IPS DF 4.7 (cell line): ENCODE results near the gene SACS.
"Not testable (repeated sequence)": the region's sequence is repeated elsewhere in the genome, so short reads cannot be mapped to it uniquely, and the experiment has no call there.

Experiments
- DNase-seq: peaks from one replicate; pipeline ENCODE4 v3.0.0-alpha.2; 2013; ENCODE audit warnings: low spot score; ENCODE audit errors: extremely low read depth

SACS gene

GRCh38 chr13:23357349-23357748 is 76.2 kb downstream of the SACS start:
- DNase-seq = no peak

GRCh38 chr13:23356368-23356767 is 77.1 kb downstream of the SACS start:
- no peak for DNase-seq

GRCh38 chr13:23354520-23354919 is 79.0 kb downstream of the SACS start:
- no peak for DNase-seq

DNA sequence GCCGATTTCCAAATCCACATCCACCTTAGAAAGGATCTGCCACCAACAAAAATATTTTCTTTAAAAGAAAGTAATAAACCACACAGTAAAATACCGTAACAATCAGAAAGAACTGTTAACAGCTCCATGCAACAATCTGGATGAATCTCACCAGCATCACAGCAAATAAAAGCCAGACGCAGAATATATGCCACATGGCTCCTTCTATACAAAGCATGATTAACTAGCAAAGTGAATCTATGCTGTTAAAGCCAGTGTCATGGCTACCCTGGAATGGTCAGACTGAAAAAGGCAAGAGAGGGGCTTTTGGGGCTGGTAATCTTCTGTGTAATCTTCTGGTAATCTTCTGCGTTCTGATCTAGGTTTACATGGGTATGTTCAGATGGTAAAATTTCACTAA is 81.3 kb downstream of the SACS start:
- no peak for DNase-seq

GRCh38 chr13:23350009-23350408 is 83.5 kb downstream of the SACS start:
- no peak for DNase-seq

DNA sequence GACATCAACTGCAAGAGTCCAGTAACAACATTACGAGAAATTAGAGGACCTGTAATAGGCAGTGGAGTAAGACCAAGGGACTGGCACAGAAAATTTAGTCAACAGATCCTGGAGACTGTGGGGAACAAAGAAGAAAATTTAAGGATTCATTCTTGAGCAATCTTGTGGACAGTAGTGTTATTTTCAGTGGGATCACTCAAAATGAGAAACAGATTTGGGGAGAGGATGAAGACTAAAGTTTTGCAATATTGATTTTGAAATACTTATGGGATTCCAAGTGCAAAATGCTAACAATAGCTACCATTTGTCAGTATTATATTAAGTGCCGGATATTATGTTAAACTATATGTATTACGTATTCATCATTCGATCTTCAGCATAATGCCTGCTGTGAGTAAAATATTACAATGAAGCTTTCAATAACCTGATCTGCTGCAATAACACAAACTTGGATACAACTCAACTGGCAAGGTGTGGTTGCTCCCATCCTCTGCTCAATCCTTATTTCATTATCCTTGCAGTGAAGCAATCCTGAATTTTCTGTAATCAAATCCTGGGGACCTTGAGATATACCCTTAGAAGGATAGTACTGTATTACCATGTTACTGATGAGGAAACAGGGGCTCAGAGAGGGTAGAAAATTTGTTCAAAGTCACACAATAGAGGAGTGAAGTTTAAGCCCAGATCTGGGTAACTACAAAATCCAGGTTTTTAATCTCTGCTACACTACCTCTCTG is 84.2 kb downstream of the SACS start:
- no peak for DNase-seq

GRCh38 chr13:23348262-23349127 is 85.0 kb downstream of the SACS start:
- DNase-seq = no peak

DNA sequence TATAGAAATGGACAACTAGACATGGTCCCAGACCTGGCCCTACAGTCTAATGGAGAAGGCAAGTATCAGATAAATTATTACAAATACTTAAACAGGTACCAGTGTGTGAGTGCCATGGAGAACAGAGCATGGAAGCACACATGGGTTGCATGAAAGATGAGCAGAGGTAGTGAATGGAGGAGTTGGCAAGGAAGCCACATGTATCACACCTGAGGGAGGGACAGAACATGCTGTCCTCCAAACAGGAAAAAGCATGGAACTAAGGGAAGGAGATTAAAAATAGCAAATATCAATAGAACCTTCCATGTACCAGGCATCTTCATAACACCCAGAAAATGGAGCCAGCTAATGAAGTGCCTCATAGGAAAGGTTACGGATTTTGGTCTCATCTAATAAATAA is 85.9 kb downstream of the SACS start:
- no peak for DNase-seq

- no peak for DNase-seq
Observed at GRCh38 chr13:23344931-23345595, 88.4 kb downstream of the SACS start.

GRCh38 chr13:23339225-23339624 is 94.3 kb downstream of the SACS start:
- DNase-seq = no peak

GRCh38 chr13:23330356-23330755 is 103.1 kb downstream of the SACS start:
- no peak for DNase-seq

DNA sequence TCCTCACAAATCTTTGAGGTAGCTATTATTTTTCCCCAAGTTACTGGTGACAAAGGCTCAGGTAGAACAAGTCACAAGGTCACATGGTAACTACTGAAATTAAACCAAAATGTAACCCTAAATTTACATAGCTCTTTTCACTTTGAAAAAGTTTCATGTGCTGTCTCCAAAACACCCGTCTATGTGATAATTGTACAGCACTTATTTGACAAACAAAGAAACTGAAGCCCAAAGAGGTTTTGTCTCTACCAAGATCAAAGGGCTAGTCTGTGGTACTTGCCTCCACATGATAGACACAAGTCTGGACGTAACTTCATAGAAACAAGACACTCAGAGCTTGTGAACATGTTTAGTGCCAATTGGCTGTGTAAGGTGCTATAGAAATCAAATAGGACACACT is 108.3 kb downstream of the SACS start:
- no peak for DNase-seq

DNA sequence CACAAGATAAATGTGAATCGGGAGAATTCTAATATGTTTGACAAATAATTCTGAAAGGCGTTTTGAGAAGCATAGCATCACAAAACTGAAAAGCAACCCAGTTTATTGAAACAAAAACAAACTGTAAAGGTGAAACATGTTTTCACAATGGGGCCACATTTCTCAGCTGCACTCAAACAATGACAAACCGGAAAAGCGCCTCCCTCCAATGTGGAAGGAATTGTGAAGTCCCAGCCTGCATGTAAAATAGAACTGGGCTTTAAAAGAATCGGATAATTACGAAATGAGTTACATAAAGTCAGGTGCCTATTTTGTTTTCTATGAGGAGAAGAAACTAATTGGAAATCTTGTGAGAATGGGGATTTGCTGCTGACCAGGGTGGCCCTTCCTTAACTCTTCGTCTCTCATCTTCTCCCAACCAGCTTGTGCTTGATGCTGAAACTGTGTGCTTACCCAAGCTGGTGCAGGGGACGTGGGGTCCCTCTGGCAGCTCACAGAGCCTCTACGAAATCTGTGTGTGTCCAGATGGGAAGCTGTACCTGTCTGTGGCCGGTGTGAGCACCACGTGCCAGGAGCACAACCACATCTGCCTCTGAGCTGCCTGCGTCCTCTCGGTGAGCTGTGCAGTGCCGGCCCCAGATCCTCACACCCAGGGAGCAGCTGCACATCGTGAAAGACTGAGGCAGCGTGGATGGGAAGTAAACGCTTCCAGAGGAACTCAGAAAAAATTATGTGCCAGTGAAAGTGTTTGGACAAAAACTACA is 109.4 kb downstream of the SACS start:
- no peak for DNase-seq

- no peak for DNase-seq
Observed at GRCh38 chr13:23322353-23323336, 110.9 kb downstream of the SACS start.

GRCh38 chr13:23321535-23322241 is 111.8 kb downstream of the SACS start:
- DNase-seq = no peak

DNA sequence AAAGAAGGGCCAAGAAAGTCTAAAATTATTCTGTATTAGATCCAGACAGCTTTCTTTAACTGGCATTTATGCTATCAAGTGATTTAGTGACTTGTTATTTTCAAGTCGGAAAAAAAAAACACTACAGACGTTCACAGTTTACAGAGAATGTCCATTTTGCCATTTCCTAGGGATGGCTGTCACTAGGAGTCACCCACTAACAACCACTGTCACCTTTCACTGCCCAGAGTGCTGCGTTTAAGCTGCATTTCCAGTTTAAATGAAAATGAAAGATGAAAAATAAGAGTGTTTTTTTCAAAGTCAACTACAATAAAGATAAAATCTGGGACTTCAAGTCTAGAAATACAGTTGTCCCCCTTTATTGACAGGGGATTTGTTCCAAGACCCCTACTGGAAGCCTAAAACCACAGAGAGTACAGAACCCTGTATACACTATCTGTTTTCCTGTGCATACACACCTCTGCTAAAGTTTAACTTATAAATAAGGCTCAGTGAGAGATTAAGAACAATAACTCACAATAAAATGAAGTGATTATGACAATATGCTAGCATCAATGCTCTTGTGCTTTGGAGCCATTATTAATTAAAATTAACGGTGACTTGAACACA is 112.5 kb downstream of the SACS start:
- no peak for DNase-seq

- no peak for DNase-seq
Observed at GRCh38 chr13:23319883-23320224, 113.6 kb downstream of the SACS start.

DNA sequence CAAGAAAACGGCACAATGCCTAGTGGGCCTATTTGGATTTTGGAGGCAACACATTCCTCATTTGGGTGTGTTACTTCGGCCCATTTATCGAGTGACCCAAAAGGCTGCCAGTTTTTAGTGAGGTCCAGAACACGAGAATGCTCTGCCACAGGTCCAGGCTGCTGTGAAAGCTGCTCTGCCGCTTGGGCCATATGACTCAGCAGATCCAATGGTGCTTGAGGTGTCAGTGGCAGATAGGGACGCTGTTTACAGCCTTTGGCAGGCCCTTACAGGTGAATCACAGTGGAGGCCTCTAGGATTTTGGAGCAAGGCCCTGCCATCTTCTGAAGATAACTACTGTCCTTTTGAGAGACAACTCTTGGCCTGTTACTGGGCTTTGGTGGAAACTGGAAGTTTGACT is 118.7 kb downstream of the SACS start:
- not testable (repeated sequence) for DNase-seq

- no peak for DNase-seq
Observed at GRCh38 chr13:23292586-23292985, 140.9 kb downstream of the SACS start.
